PC-9 (cell line): ENCODE results near the gene TAS2R40.

Experiments used
- EZH2 ChIP-seq: fragments of 200-600 bp; sonication (generic); IDR thresholded peaks from 2 replicates; pipeline ENCODE4 v1.8.0; 2017; ENCODE audit warnings: antibody characterized with exemption, low read depth
- TF ChIP-seq, protein P1 (sequence below): fragments of 200-600 bp; sonication (generic); conservative IDR thresholded peaks from 2 replicates; pipeline ENCODE4 v1.6.1; 2017; ENCODE audit warnings: mixed run types, antibody characterized with exemption, mild to moderate bottlenecking, moderate library complexity

DNA sequence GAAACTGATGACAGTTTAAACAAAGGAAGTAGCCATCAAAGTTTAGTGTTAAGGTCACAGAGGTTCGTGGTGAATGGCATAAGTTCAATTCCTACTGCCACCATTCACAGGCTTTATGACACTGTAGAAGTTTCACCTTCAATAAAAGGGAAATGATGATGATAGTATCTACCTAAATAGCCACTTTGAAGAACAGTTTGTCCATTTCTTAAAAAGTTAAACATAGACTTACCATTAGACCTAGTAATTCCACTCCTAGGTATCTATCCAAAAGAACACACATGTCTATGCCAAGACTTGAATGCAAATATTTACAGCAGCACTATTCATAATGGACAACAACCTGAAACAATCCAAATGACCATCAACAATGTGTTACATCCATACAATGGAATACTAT, 22.5 kb downstream of the TAS2R40 start:
- no peak for TF ChIP-seq EZH2
- TF ChIP-seq, protein P1, sequence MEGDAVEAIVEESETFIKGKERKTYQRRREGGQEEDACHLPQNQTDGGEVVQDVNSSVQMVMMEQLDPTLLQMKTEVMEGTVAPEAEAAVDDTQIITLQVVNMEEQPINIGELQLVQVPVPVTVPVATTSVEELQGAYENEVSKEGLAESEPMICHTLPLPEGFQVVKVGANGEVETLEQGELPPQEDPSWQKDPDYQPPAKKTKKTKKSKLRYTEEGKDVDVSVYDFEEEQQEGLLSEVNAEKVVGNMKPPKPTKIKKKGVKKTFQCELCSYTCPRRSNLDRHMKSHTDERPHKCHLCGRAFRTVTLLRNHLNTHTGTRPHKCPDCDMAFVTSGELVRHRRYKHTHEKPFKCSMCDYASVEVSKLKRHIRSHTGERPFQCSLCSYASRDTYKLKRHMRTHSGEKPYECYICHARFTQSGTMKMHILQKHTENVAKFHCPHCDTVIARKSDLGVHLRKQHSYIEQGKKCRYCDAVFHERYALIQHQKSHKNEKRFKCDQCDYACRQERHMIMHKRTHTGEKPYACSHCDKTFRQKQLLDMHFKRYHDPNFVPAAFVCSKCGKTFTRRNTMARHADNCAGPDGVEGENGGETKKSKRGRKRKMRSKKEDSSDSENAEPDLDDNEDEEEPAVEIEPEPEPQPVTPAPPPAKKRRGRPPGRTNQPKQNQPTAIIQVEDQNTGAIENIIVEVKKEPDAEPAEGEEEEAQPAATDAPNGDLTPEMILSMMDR, result no peak
